GM12878 (cell line): Measurements from ENCODE around the gene MRPL49. TPM values are rescaled to one million over a fixed set of nuclear protein-coding genes. Genes with fewer than 3 reads are reported as not detected.
"Not testable (repeated sequence)": the region's sequence is repeated elsewhere in the genome, so short reads cannot be mapped to it uniquely, and the experiment has no call there.

Experiments used
- ATAC-seq: fragments of 200-7000 bp; cut with Tn5 transposase; 3 replicates; pipeline ENCODE4 v1.9.1; 2020; ENCODE audit warnings: mild to moderate bottlenecking, moderate library complexity
- BruUV-seq: library from RNA; stranded (reverse); fragments of 400-500 nt; replicated peaks from 2 replicates; lab custom pipeline; 2021; lab: Mats Ljungman, UMichigan
- CTCF ChIA-PET: fragments of 300-600 bp; sonication (Branson Sonifier 250); formaldehyde crosslinking; extraction: SDS; loops from one replicate; lab custom pipeline; 2021; ENCODE audit warnings: inconsistent platforms; lab: Yijun Ruan, JAX
- POLR2A ChIA-PET: fragments of 350-600 bp; formaldehyde crosslinking; extraction: SDS; loops from one replicate; lab custom pipeline; 2021; ENCODE audit warnings: inconsistent platforms; lab: Charles Lee
- RAD21 ChIA-PET: fragments of 300-600 bp; sonication (Branson Sonifier 250); formaldehyde crosslinking; loops from one replicate; lab custom pipeline; 2023; ENCODE audit warnings: antibody characterized with exemption; ENCODE audit not compliant: unreplicated experiment; lab: Charles Lee
- SMC1A ChIA-PET: fragments of 300-600 bp; sonication (Branson Sonifier 250); formaldehyde crosslinking; loops from one replicate; lab custom pipeline; 2023; ENCODE audit not compliant: unreplicated experiment, uncharacterized antibody; lab: Charles Lee
- DNase-seq: peaks from one replicate; pipeline ENCODE4 v3.0.0-alpha.2; 2011; ENCODE audit warnings: low read depth, low spot score
- FAIRE-seq: peaks from 3 replicates; lab custom pipeline; 2011; peaks lifted over from hg19 to GRCh38; lab: Jason Lieb, UNC
- H2AFZ ChIP-seq: 2 replicates; pipeline ENCODE4 v1.6.0; 2011; ENCODE audit warnings: low read depth, low read length, control low read depth; ENCODE audit not compliant: control insufficient read depth
- H3K27ac ChIP-seq: 2 replicates; pipeline ENCODE4 v1.5.1; 2011; ENCODE audit warnings: control low read depth; ENCODE audit not compliant: control insufficient read depth, insufficient read depth
- H3K27me3 ChIP-seq, 2 experiments: replicated peaks in 1 of 2; 2 replicates each; pipeline versions ENCODE4 v1.6.0 to v1.6.1; 2011; ENCODE audit warnings: low read length in 1 of 2; ENCODE audit not compliant: control insufficient read depth in 2 of 2, insufficient read depth in 2 of 2
- H3K36me3 ChIP-seq, 2 experiments: 2 replicates each; pipeline ENCODE4 v1.5.1; 2011; ENCODE audit warnings: low read length in 1 of 2; ENCODE audit not compliant: control insufficient read depth in 2 of 2, insufficient read depth in 2 of 2
- H3K4me1 ChIP-seq: 2 replicates; pipeline ENCODE4 v1.6.1; 2011; ENCODE audit warnings: mild to moderate bottlenecking, low read length, moderate library complexity, mixed read lengths; ENCODE audit not compliant: control insufficient read depth, insufficient read depth
- H3K4me2 ChIP-seq: 2 replicates; pipeline ENCODE4 v1.6.0; 2011; ENCODE audit warnings: control low read depth; ENCODE audit not compliant: control insufficient read depth, insufficient read depth
- H3K4me3 ChIP-seq: fragments of 200-600 bp; sonication (generic); 2 replicates; pipeline ENCODE4 v1.5.1; 2016
- H3K79me2 ChIP-seq: 2 replicates; pipeline ENCODE4 v1.6.0; 2011; ENCODE audit warnings: low read length; ENCODE audit not compliant: control insufficient read depth, insufficient read depth
- H3K9ac ChIP-seq: 2 replicates; pipeline ENCODE4 v1.8.0; 2011; ENCODE audit warnings: low read length, control low read depth, mixed read lengths; ENCODE audit not compliant: control insufficient read depth, insufficient read depth
- H3K9me3 ChIP-seq: replicated peaks from 3 replicates; pipeline ENCODE4 v1.5.1; 2011; ENCODE audit warnings: mild to moderate bottlenecking, low read length; ENCODE audit not compliant: control insufficient read depth, insufficient read depth
- H4K20me1 ChIP-seq: 2 replicates; pipeline ENCODE4 v1.6.0; 2011; ENCODE audit not compliant: control insufficient read depth, insufficient read depth
- BCL11A ChIP-seq: IDR thresholded peaks from 2 replicates; pipeline ENCODE4 v1.6.1; 2011; ENCODE audit warnings: low read depth, low read length
- BCL3 ChIP-seq: IDR thresholded peaks from 2 replicates; pipeline ENCODE4 v1.6.1; 2011; ENCODE audit warnings: borderline replicate concordance, low read depth, mild to moderate bottlenecking, moderate library complexity, low read length; ENCODE audit not compliant: insufficient read depth, poor library complexity, severe bottlenecking
- BHLHE40 ChIP-seq, 2 experiments: fragments of 450-650 bp in 1 of 2; IDR thresholded peaks; 2 replicates each; pipeline ENCODE4 v1.6.1; 2011 to 2017; ENCODE audit warnings: low read depth in 2 of 2, borderline replicate concordance in 1 of 2, improper control_type of control experiment in 1 of 2, low read length in 1 of 2, mild to moderate bottlenecking in 1 of 2
- EGR1 ChIP-seq, 2 experiments: IDR thresholded peaks; 1 replicate in 1 of 2; 2 replicates in 1 of 2; pipeline ENCODE4 v1.6.1; 2011 to 2012; ENCODE audit warnings: low read depth in 2 of 2, low read length in 2 of 2, borderline replicate concordance in 1 of 2, mild to moderate bottlenecking in 1 of 2, moderate library complexity in 1 of 2
- HSF1 ChIP-seq: fragments of 150-350 bp; IDR thresholded peaks from 2 replicates; pipeline ENCODE4 v1.6.1; 2014; ENCODE audit warnings: mild to moderate bottlenecking, low read depth, low read length
- JUNB ChIP-seq: IDR thresholded peaks from 2 replicates; pipeline ENCODE4 v1.6.1; 2016; ENCODE audit warnings: antibody characterized with exemption, mild to moderate bottlenecking
- NR2C2 ChIP-seq: IDR thresholded peaks from 2 replicates; pipeline ENCODE4 v1.6.1; 2011; ENCODE audit warnings: borderline replicate concordance, low read depth; ENCODE audit not compliant: control insufficient read depth, insufficient read length
- POLR2A ChIP-seq: IDR thresholded peaks from 2 replicates; pipeline ENCODE4 v1.6.1; 2011; ENCODE audit warnings: low read depth, mild to moderate bottlenecking, low read length
- TARDBP ChIP-seq: IDR thresholded peaks from 2 replicates; pipeline ENCODE4 v1.6.1; 2016; ENCODE audit warnings: borderline replicate concordance
- TBL1XR1 ChIP-seq: IDR thresholded peaks from 2 replicates; pipeline ENCODE4 v1.6.1; 2012; ENCODE audit warnings: low read depth, low read length, improper control_type of control experiment
- ZNF274 ChIP-seq: IDR thresholded peaks from one replicate; pipeline ENCODE4 v1.8.0; 2011; ENCODE audit not compliant: insufficient read length, insufficient read depth
- WGBS: methylation state at CpG from one replicate; pipeline ENCODE4 v1.1.6; 2016; ENCODE audit warnings: low lambda C conversion rate; ENCODE audit not compliant: insufficient replicate concordance, insufficient coverage; ENCODE audit errors: missing lambda C conversion rate; 5-methylcytosine and 5-hydroxymethylcytosine counted together
- in situ Hi-C: fragments of 300-500 bp; cut with MboI; formaldehyde crosslinking; loops from 9 replicates; pipeline ENCODE4 v1.14.3; 2018; ENCODE audit warnings: mixed read lengths
- intact Hi-C: fragments of 100-400 bp; cut with micrococcal nuclease; formaldehyde crosslinking; loops from one replicate; pipeline ENCODE4 v1.14.2; 2022; ENCODE audit not compliant: unreplicated experiment
- polyA plus RNA-seq, 11 experiments: library from polyadenylated mRNA; depleted of rRNA in 4 of 11; unstranded in 6 of 11; stranded (reverse) in 5 of 11; fragments of >200 nt; fragmentation: Nextera tagmentation in 4 of 11; fragmentation: Illumina TruSeq in 1 of 11; extraction: Ambion mirVana in 4 of 11; extraction: Trizol in 1 of 11; gene quantifications; 1 replicate in 1 of 11; 2 replicates in 10 of 11; pipeline versions ENCODE4 v1.2.1 to v1.2.3, GENCODE V29; 2011 to 2016; ENCODE audit warnings: inconsistent platforms in 2 of 11, missing spikeins in 2 of 11, low read depth in 1 of 11
- total RNA-seq, 4 experiments: library from RNA; depleted of rRNA in 3 of 4; stranded (reverse); fragments of >200 nt in 3 of 4; fragmentation: Illumina TruSeq in 1 of 4; extraction: Trizol in 1 of 4; gene quantifications; 2 replicates each; pipeline versions ENCODE4 v1.2.1 to v1.2.3, GENCODE V29; 2013 to 2021

Gene MRPL49
- total and polyA plus RNA-seq, 10 of the 15 experiments (the other 5 are each of a cell fraction or from before 2014, with no cell fraction given) = 42.0 to 116 (median 71.7) TPM

GRCh38 chr11:65118891-65119669 lies 3.0 kb upstream of the MRPL49 start:
- H3K4me3 ChIP-seq, in situ Hi-C loops, H4K20me1 ChIP-seq, DNase-seq, BruUV-seq, FAIRE-seq, H3K27ac ChIP-seq, ATAC-seq, H3K27me3 ChIP-seq, H3K9me3 ChIP-seq, H2AFZ ChIP-seq, H3K9ac ChIP-seq: not testable (repeated sequence)
- RAD21 ChIA-PET = interaction anchor here (0.7 to 2.3 kb wide), 5 partner anchors 43 to 430 kb away, joined by 3 to 12 read pairs (median 3); no protein-coding TSS in a partner anchor
- CTCF ChIA-PET = interaction anchor here (0.5 to 3.5 kb wide), 13 partner anchors 9 to 272 kb away, joined by 3 to 37 read pairs (median 11); partner anchors contain the start of genes ARL2 and CAPN1
- Histone ChIP-seq H3K4me2 (peak overlapping the region; percentile 40; the same call in 1 of the 2 replicates), H3K36me3 (peaks cover 9 to 21% of the 10 kb centered on the region in 2 experiments), H3K79me2 (peaks cover 56% of the 10 kb centered on the region), H3K4me1 (peaks cover 25% of the 10 kb centered on the region)
- POLR2A ChIA-PET = interaction anchor here (0.6 kb wide), 1 partner anchor 681 kb away, joined by 3 read pairs; no protein-coding TSS in a partner anchor
- intact Hi-C loops = loop anchor here (10.0 kb wide), 2 partner anchors 216 to 344 kb away; partner anchors contain the start of genes DPF2 and SF1
- 54% methylated on average over 18 of the region's 18 CpGs for WGBS
- SMC1A ChIA-PET = interaction anchor here (0.8 to 3.5 kb wide), 7 partner anchors 16 to 271 kb away, joined by 3 to 13 read pairs (median 3); partner anchors contain the start of gene SYVN1
- peak; percentile 25; the same call in 1 of the 2 replicates for TF ChIP-seq POLR2A

- Histone ChIP-seq H3K4me1 (peaks cover 25% of the 10 kb centered on the region), H3K9me3 (no peaks in the 10 kb centered on the region), H2AFZ (no peak overlapping the region), H3K27me3 (no peaks in the 10 kb centered on the region), H3K4me3 (no peak overlapping the region), H3K36me3 (peaks cover 9 to 27% of the 10 kb centered on the region in 2 experiments), H3K79me2 (peaks cover 56% of the 10 kb centered on the region), H3K9ac (peak overlapping the region; percentile 25; the same call in 1 of the 2 replicates), H3K4me2 (peak overlapping the region; percentile 40), H3K27ac (no peak overlapping the region), H4K20me1 (no peaks in the 10 kb centered on the region)
- POLR2A ChIA-PET = interaction anchor here (0.5 to 0.6 kb wide), 2 partner anchors 76 to 680 kb away, joined by 3 to 6 read pairs; no protein-coding TSS in a partner anchor
- intact Hi-C loops (loop anchor here (10.0 kb wide), 2 partner anchors 215 to 345 kb away; partner anchors contain the start of genes DPF2 and SF1), in situ Hi-C loops (no loop called here)
- RAD21 ChIA-PET = interaction anchor here (0.7 to 0.9 kb wide), 3 partner anchors 44 to 431 kb away, joined by 3 read pairs; no protein-coding TSS in a partner anchor
- DNase-seq = no peak
- SMC1A ChIA-PET = interaction anchor here (2.8 to 3.5 kb wide), 2 partner anchors 16 to 272 kb away, joined by 11 to 13 read pairs; partner anchors contain the start of gene SYVN1
- no peak for FAIRE-seq
- ATAC-seq = no peak
- CTCF ChIA-PET = interaction anchor here (1.1 to 3.5 kb wide), 5 partner anchors 13 to 271 kb away, joined by 3 to 40 read pairs (median 15); partner anchors contain the start of genes CAPN1 and SYVN1
- BruUV-seq = no TSS peak
- TF ChIP-seq TBL1XR1 = no peak
- TF ChIP-seq JUNB = no peak
- no peak for TF ChIP-seq HSF1
- TF ChIP-seq ZNF274 = no peak
- no peak for TF ChIP-seq TARDBP
- no peak for TF ChIP-seq BCL3
- no peak for TF ChIP-seq NR2C2
- no peak for TF ChIP-seq EGR1 (IDR thresholded peaks at IDR 0.05; ENCODE audit: borderline replicate concordance in 1 of 2, low read depth in 2 of 2, low read length in 2 of 2)
- no peak for TF ChIP-seq BCL11A
- TF ChIP-seq BHLHE40 (IDR thresholded peaks at IDR 0.05; ENCODE audit: borderline replicate concordance in 1 of 2, low read depth in 2 of 2, low read length in 1 of 2) = no peak
Observed at GRCh38 chr11:65119670-65119995, 2.5 kb upstream of the MRPL49 start.
